ENCODE measurements around the gene RXRA. TPM values are rescaled to one million over a fixed set of nuclear protein-coding genes. Genes with fewer than 3 reads are reported as not detected.
A peak's percentile ranks its signal among the peaks of the same experiment; 100 is the strongest.

The RXRA gene
- total RNA-seq, 1 experiment from 2014 or later = 22.6 TPM

- peak; percentile 73 for DNase-seq (ENCODE audit: low read depth)
Measured at GRCh38 chr9:134323741-134324358, 2.4 kb upstream of the RXRA start.

- peak; percentile 25 for DNase-seq (ENCODE audit: low read depth)
Measured at GRCh38 chr9:134324359-134325095, 1.7 kb upstream of the RXRA start.

- DNase-seq (ENCODE audit: low read depth) = peak; percentile 60
Measured at GRCh38 chr9:134325096-134325812, 1.0 kb upstream of the RXRA start.

- peak; percentile 51 for DNase-seq (ENCODE audit: low read depth)
Measured at GRCh38 chr9:134326724-134327601, 708 bp downstream of the RXRA start.

GRCh38 chr9:134327671-134328231, 1.5 kb downstream of the RXRA start:
- DNase-seq (ENCODE audit: low read depth) = no peak

GRCh38 chr9:134328341-134328840, 2.1 kb downstream of the RXRA start:
- DNase-seq (ENCODE audit: low read depth) = no peak

GRCh38 chr9:134328841-134329575, 2.8 kb downstream of the RXRA start:
- no peak for DNase-seq (ENCODE audit: low read depth)

GRCh38 chr9:134329576-134329855, 3.3 kb downstream of the RXRA start:
- no peak for DNase-seq (ENCODE audit: low read depth)

GRCh38 chr9:134329886-134330285, 3.6 kb downstream of the RXRA start:
- DNase-seq (ENCODE audit: low read depth) = no peak

GRCh38 chr9:134330590-134330989, 4.3 kb downstream of the RXRA start:
- no peak for DNase-seq (ENCODE audit: low read depth)

- no peak for DNase-seq (ENCODE audit: low read depth)
Measured at GRCh38 chr9:134331186-134332025, 5.2 kb downstream of the RXRA start.

- no peak for DNase-seq (ENCODE audit: low read depth)
Measured at GRCh38 chr9:134332266-134332665, 6.0 kb downstream of the RXRA start.

GRCh38 chr9:134332841-134333233, 6.6 kb downstream of the RXRA start:
- DNase-seq (ENCODE audit: low read depth) = no peak

GRCh38 chr9:134333234-134333873, 7.1 kb downstream of the RXRA start:
- no peak for DNase-seq (ENCODE audit: low read depth)

- DNase-seq (ENCODE audit: low read depth) = no peak
Measured at GRCh38 chr9:134333874-134334581, 7.8 kb downstream of the RXRA start.

- peak; percentile 65 for DNase-seq (ENCODE audit: low read depth)
Measured at GRCh38 chr9:134335061-134335460, 8.8 kb downstream of the RXRA start.

- DNase-seq (ENCODE audit: low read depth) = no peak
Measured at GRCh38 chr9:134335486-134336220, 9.4 kb downstream of the RXRA start.

GRCh38 chr9:134336228-134336627, 10.0 kb downstream of the RXRA start:
- no peak for DNase-seq (ENCODE audit: low read depth)

Measured in M059J (cell line).